ENCODE data around the gene LSAMP. TPM values are rescaled to one million over a fixed set of nuclear protein-coding genes. Genes with fewer than 3 reads are reported as not detected.

Gene LSAMP
- total RNA-seq, 1 experiment from 2014 or later: 0.90 TPM

GRCh38 chr3:116341381-116341780, 103.9 kb downstream of the LSAMP start:
- Histone ChIP-seq H3K56ac (ENCODE audit: insufficient read length, low read depth, low read length) (no peak overlapping the region), H4K5ac (ENCODE audit: insufficient read length, low read depth, low read length) (no peak overlapping the region), H3T11ph (ENCODE audit: low read length) (no peak overlapping the region), H2BK20ac (ENCODE audit: low read depth, low read length, poor library complexity, severe bottlenecking) (no peak overlapping the region), H3K18ac (ENCODE audit: insufficient read length, low read depth, low read length) (no peak overlapping the region), H3K23me2 (ENCODE audit: insufficient read length, low read depth, low read length, poor library complexity, severe bottlenecking) (no peaks in the 10 kb centered on the region), H3K14ac (ENCODE audit: insufficient read depth, low read length) (no peak overlapping the region), H3K27me3 (ENCODE audit: insufficient read depth, low read length) (no peaks in the 10 kb centered on the region), H2BK120ac (ENCODE audit: low read depth, low read length, poor library complexity, severe bottlenecking) (no peak overlapping the region), H3K79me2 (ENCODE audit: insufficient read depth, low read length) (no peaks in the 10 kb centered on the region), H2BK12ac (ENCODE audit: insufficient read length, low read depth, low read length) (no peak overlapping the region), H4K8ac (replicated peaks; ENCODE audit: insufficient read length, low read depth, low read length) (no peak overlapping the region), H3K23ac (ENCODE audit: insufficient read length, low read depth, low read length) (no peak overlapping the region), H3K4me1 (ENCODE audit: insufficient read depth, low read length) (peaks cover 2% of the 10 kb centered on the region; the same call in 1 of the 2 replicates), H3K9me3 (ENCODE audit: control insufficient read depth, low read depth, low read length) (no peaks in the 10 kb centered on the region), H3K4ac (ENCODE audit: low read depth, low read length) (no peak overlapping the region), H2BK5ac (ENCODE audit: insufficient read length, low read length) (no peak overlapping the region), H4K91ac (ENCODE audit: insufficient read length, low read depth, low read length) (no peak overlapping the region), H3K4me2 (ENCODE audit: insufficient read depth, insufficient read length, low read length) (no peak overlapping the region), H3K27ac (ENCODE audit: insufficient read length, low read depth, low read length) (no peak overlapping the region), H2AK5ac (ENCODE audit: insufficient read length, low read length) (no peak overlapping the region), H2AFZ (ENCODE audit: low read length) (no peak overlapping the region), H2BK15ac (ENCODE audit: low read depth, low read length) (no peak overlapping the region), H3K9ac (ENCODE audit: extremely low read depth, insufficient read length, low read length) (no peak overlapping the region), H3K79me1 (ENCODE audit: insufficient read depth, low read depth, low read length, poor library complexity, severe bottlenecking) (no peaks in the 10 kb centered on the region), H4K20me1 (ENCODE audit: control insufficient read depth, insufficient read depth, insufficient read length) (no peaks in the 10 kb centered on the region)
- Mint-ChIP-seq H3K4me1 (peaks cover 41% of the 10 kb centered on the region in 2 experiments), H3K27me3 (ENCODE audit: low read depth) (no peaks in the 10 kb centered on the region), H3K27ac (no peak overlapping the region), H3K9me3 (no peaks in the 10 kb centered on the region), H3K4me3 (no peak overlapping the region), H3K36me3 (ENCODE audit: insufficient read depth in 1 of 3, low read depth in 3 of 3) (no peaks in the 10 kb centered on the region)
- TF ChIP-seq CTCF (conservative IDR thresholded peaks at IDR 0.05): no peak
- WGBS (ENCODE audit: extremely low coverage, insufficient read length, low lambda C conversion rate): no CpG with 5 or more reads among the region's 2 CpGs
- DNase-seq: no peak
